HepG2 (cell line): Measurements from ENCODE around the gene BAHCC1. TPM values are rescaled to one million over a fixed set of nuclear protein-coding genes. Genes with fewer than 3 reads are reported as not detected.

Experiments used
- ATAC-seq: fragments of 200-7000 bp; cut with Tn5 transposase; 3 replicates; pipeline ENCODE4 v1.9.1; 2020; ENCODE audit warnings: mild to moderate bottlenecking, moderate library complexity
- Bru-seq: library from RNA; stranded (reverse); fragments of 400-500 nt; gene quantifications from one replicate; lab custom pipeline; 2021; lab: Mats Ljungman, UMichigan
- BruChase-seq, 2 experiments: library from RNA; stranded (reverse); fragments of 400-500 nt; gene quantifications; one replicate each; lab custom pipeline; 2021; lab: Mats Ljungman, UMichigan
- BruUV-seq: library from RNA; stranded (reverse); fragments of 400-500 nt; replicated peaks from 2 replicates; lab custom pipeline; 2021; lab: Mats Ljungman, UMichigan
- CTCF ChIA-PET: fragments of 300-600 bp; formaldehyde crosslinking; extraction: SDS; loops from one replicate; lab custom pipeline; 2021; ENCODE audit warnings: low total read pairs, inconsistent platforms, low intra/inter-chr PET ratio; lab: Yijun Ruan, JAX
- POLR2A ChIA-PET: fragments of 350-600 bp; sonication (Branson Sonifier 250); formaldehyde crosslinking; loops from one replicate; lab custom pipeline; 2020; ENCODE audit warnings: antibody characterized with exemption, inconsistent platforms; lab: Yijun Ruan, JAX
- DNase-seq: peaks from one replicate; pipeline ENCODE4 v3.0.0-alpha.2; 2015; ENCODE audit warnings: low spot score
- FAIRE-seq: peaks from 3 replicates; lab custom pipeline; 2011; peaks lifted over from hg19 to GRCh38; lab: Jason Lieb, UNC
- H2AFZ ChIP-seq: one replicate; pipeline ENCODE4 v1.6.1; 2011; ENCODE audit warnings: low read length, inconsistent platforms
- H3K27ac ChIP-seq: fragments of 300-600 bp; 3 replicates; pipeline ENCODE4 v1.8.0; 2011; ENCODE audit warnings: mixed run types, mild to moderate bottlenecking, mixed read lengths, low read length, inconsistent platforms; ENCODE audit not compliant: insufficient read depth; ENCODE audit errors: extremely low read length
- H3K27me3 ChIP-seq, 2 experiments: fragments of 200-600 bp in 1 of 2; 2 replicates in 1 of 2; 3 replicates in 1 of 2; pipeline versions ENCODE4 v1.6.0 to v1.8.0; 2011; ENCODE audit warnings: low read length in 2 of 2, mild to moderate bottlenecking in 2 of 2, moderate library complexity in 2 of 2, inconsistent platforms in 1 of 2; ENCODE audit not compliant: insufficient read depth in 2 of 2, control insufficient read depth in 1 of 2
- H3K36me3 ChIP-seq, 2 experiments: fragments of 200-600 bp in 1 of 2; replicated peaks in 1 of 2; 2 replicates in 1 of 2; 3 replicates in 1 of 2; pipeline versions ENCODE4 v1.5.1 to v1.8.0; 2011; ENCODE audit warnings: low read length in 2 of 2, inconsistent platforms in 1 of 2; ENCODE audit not compliant: insufficient read depth in 2 of 2, control insufficient read depth in 1 of 2
- H3K4me1 ChIP-seq: 2 replicates; pipeline ENCODE4 v1.5.1; 2012; ENCODE audit warnings: low read length, inconsistent platforms; ENCODE audit not compliant: insufficient read depth
- H3K4me2 ChIP-seq: 2 replicates; pipeline ENCODE4 v1.6.0; 2011; ENCODE audit warnings: low read depth, low read length, inconsistent platforms
- H3K4me3 ChIP-seq, 3 experiments: fragments of 200-600 bp in 1 of 3; sonication (generic), shearing (Covaris generic) in 1 of 3; replicated peaks in 1 of 3; 2 replicates each; pipeline ENCODE4 v1.5.1; 2011 to 2016; ENCODE audit warnings: low read length in 3 of 3, inconsistent platforms in 2 of 3, low read depth in 2 of 3, mild to moderate bottlenecking in 2 of 3, control low read depth in 1 of 3, mixed read lengths in 1 of 3; ENCODE audit not compliant: insufficient read depth in 1 of 3
- H3K79me2 ChIP-seq: one replicate; pipeline ENCODE4 v1.6.1; 2011; ENCODE audit warnings: low read length, inconsistent platforms; ENCODE audit not compliant: insufficient read depth
- H3K9ac ChIP-seq: 2 replicates; pipeline ENCODE4 v1.6.0; 2011; ENCODE audit warnings: mild to moderate bottlenecking, low read depth, low read length, inconsistent platforms; ENCODE audit not compliant: insufficient read depth
- H3K9me3 ChIP-seq: 2 replicates; pipeline ENCODE4 v1.5.1; 2012; ENCODE audit warnings: mild to moderate bottlenecking, low read length
- H4K20me1 ChIP-seq: 2 replicates; pipeline ENCODE4 v1.6.0; 2011; ENCODE audit warnings: inconsistent platforms, mild to moderate bottlenecking, low read length, moderate library complexity; ENCODE audit not compliant: insufficient read depth
- DMAP1 ChIP-seq: IDR thresholded peaks from 2 replicates; pipeline ENCODE4 v1.6.1; 2016
- KLF9 ChIP-seq: IDR thresholded peaks from 2 replicates; pipeline ENCODE4 v1.6.1; 2016; ENCODE audit warnings: low read depth
- RFXAP ChIP-seq: sonication (generic); formaldehyde crosslinking; IDR thresholded peaks from 2 replicates; pipeline ENCODE4 v1.4.0; 2020; ENCODE audit warnings: missing genetic modification reagents, borderline replicate concordance
- SUZ12 ChIP-seq: fragments of 150-350 bp; IDR thresholded peaks from 2 replicates; pipeline ENCODE4 v1.6.1; 2014; ENCODE audit warnings: low read depth, low read length
- ZFP41 ChIP-seq: sonication (generic); formaldehyde crosslinking; IDR thresholded peaks from 2 replicates; pipeline ENCODE4 v1.4.0; 2020; ENCODE audit warnings: mild to moderate bottlenecking, missing genetic modification reagents, borderline replicate concordance
- WGBS: methylation state at CpG from one replicate; pipeline ENCODE4 v1.1.6; 2017; ENCODE audit warnings: low lambda C conversion rate; 5-methylcytosine and 5-hydroxymethylcytosine counted together
- in situ Hi-C: cut with HindIII; loops from 2 replicates; pipeline ENCODE4 v1.10.0; 2017; ENCODE audit warnings: low pct_unique_long_range_greater_than_20kb; ENCODE audit not compliant: extremely low pct_ligation_motif_present
- intact Hi-C: fragments of 100-400 bp; cut with micrococcal nuclease; formaldehyde crosslinking; loops from one replicate; pipeline ENCODE4 v1.10.0; 2022; ENCODE audit not compliant: unreplicated experiment
- long read RNA-seq, 2 experiments: library from RNA in 1 of 2; library from polyadenylated mRNA in 1 of 2; stranded (forward) in 1 of 2; unstranded in 1 of 2; transcript quantifications; one replicate each; pipeline ENCODE4 v2.0.0, GENCODE V29; 2019 to 2022
- polyA minus RNA-seq, 3 experiments: library from RNA; depleted of rRNA, polyadenylated mRNA; stranded (reverse); fragments of >200 nt; gene quantifications; 2 replicates each; pipeline ENCODE4 v1.2.3, GENCODE V29; 2011; ENCODE audit warnings: low replicate concordance in 1 of 3
- polyA plus RNA-seq, 8 experiments: library from polyadenylated mRNA; depleted of rRNA in 3 of 8; stranded (reverse) in 7 of 8; unstranded in 1 of 8; fragments of >200 nt; fragmentation: Illumina TruSeq in 4 of 8; extraction: Trizol in 4 of 8; gene quantifications; 2 replicates each; pipeline versions ENCODE4 v1.2.1 to v1.2.3, GENCODE V29; 2011 to 2016; ENCODE audit warnings: low read depth in 4 of 8, missing spikeins in 1 of 8, mixed read lengths in 1 of 8; ENCODE audit not compliant: insufficient read depth in 1 of 8
- total RNA-seq, 5 experiments: library from RNA; depleted of rRNA; stranded (reverse); fragments of >200 nt; fragmentation: Illumina TruSeq; extraction: Trizol; gene quantifications; 2 replicates each; pipeline ENCODE4 v1.2.3, GENCODE V29; 2016; ENCODE audit warnings: low read depth in 1 of 5
- TF ChIP-seq, protein P1 (sequence below), 2 experiments: IDR thresholded peaks; 2 replicates each; pipeline ENCODE4 v1.6.1; 2011 to 2012; ENCODE audit warnings: low read length in 2 of 2, borderline replicate concordance in 1 of 2, low read depth in 1 of 2, mild to moderate bottlenecking in 1 of 2, moderate library complexity in 1 of 2
- TF ChIP-seq, protein P2 (sequence below): IDR thresholded peaks from 2 replicates; pipeline ENCODE4 v1.6.1; 2016; ENCODE audit warnings: missing genetic modification reagents, missing compliant biosample characterization
- TF ChIP-seq, protein P3 (sequence below): sonication (generic); formaldehyde crosslinking; IDR thresholded peaks from 2 replicates; pipeline ENCODE4 v1.9.0; 2022; ENCODE audit warnings: low read depth, missing genetic modification reagents

BAHCC1 gene
- 0.94 and 1.7 TPM in 2 replicates for total RNA-seq (2016; rRNA removed; fragmentation: Illumina TruSeq; extraction: Trizol)
- 1.4 and 1.8 TPM in 2 replicates for total RNA-seq (2016; cell fraction: cytosol; rRNA removed; fragmentation: Illumina TruSeq; extraction: Trizol; ENCODE audit: low read depth)
- 1.2 and 1.8 TPM in 2 replicates for total RNA-seq (2016; cell fraction: insoluble cytoplasmic fraction; rRNA removed; fragmentation: Illumina TruSeq; extraction: Trizol)
- 1.2 and 1.9 TPM in 2 replicates for total RNA-seq (2016; cell fraction: membrane; rRNA removed; fragmentation: Illumina TruSeq; extraction: Trizol)
- total RNA-seq (2016; cell fraction: nucleus; rRNA removed; fragmentation: Illumina TruSeq; extraction: Trizol) = 2.8 and 3.9 TPM in 2 replicates
- polyA plus RNA-seq (2011; rRNA removed) = 1.4 TPM in 2 replicates
- 0.42 and 0.64 TPM in 2 replicates for polyA plus RNA-seq (2011; cell fraction: cytosol; rRNA removed)
- 15.9 and 22.2 TPM in 2 replicates for polyA plus RNA-seq (2011; cell fraction: nucleus; rRNA removed)
- 1.8 and 2.5 TPM in 2 replicates for polyA plus RNA-seq (2012)
- 1.1 and 1.4 TPM in 2 replicates for polyA plus RNA-seq (2016; cell fraction: cytosol; fragmentation: Illumina TruSeq; extraction: Trizol; ENCODE audit: low read depth)
- polyA plus RNA-seq (2016; cell fraction: insoluble cytoplasmic fraction; fragmentation: Illumina TruSeq; extraction: Trizol; ENCODE audit: low read depth) = 1.3 and 1.9 TPM in 2 replicates
- polyA plus RNA-seq (2016; cell fraction: membrane; fragmentation: Illumina TruSeq; extraction: Trizol; ENCODE audit: low read depth) = 1.9 and 2.3 TPM in 2 replicates
- polyA plus RNA-seq (2016; cell fraction: nucleus; fragmentation: Illumina TruSeq; extraction: Trizol; ENCODE audit: insufficient read depth, low read depth) = 9.5 and 11.0 TPM in 2 replicates
- polyA minus RNA-seq (2011; rRNA and poly(A)+ RNA removed; ENCODE audit: low replicate concordance) = 1.7 and 5.4 TPM in 2 replicates
- polyA minus RNA-seq (2011; cell fraction: cytosol; rRNA and poly(A)+ RNA removed) = 1.1 and 1.9 TPM in 2 replicates
- 5.5 and 5.9 TPM in 2 replicates for polyA minus RNA-seq (2011; cell fraction: nucleus; rRNA and poly(A)+ RNA removed)
- Bru-seq, nascent RNA = percentile 47 among the genes with signal in this experiment
- percentile 55 among the genes with signal in this experiment for BruChase-seq, experiment 1, labeled RNA remaining after a 6-hour chase
- percentile 52 among the genes with signal in this experiment for BruChase-seq, experiment 2, labeled RNA remaining after a 2-hour chase
- long read RNA-seq, experiment 1, partial matches to known transcripts = 1 of 4 reads
- long read RNA-seq, experiment 1, other reads (novel, unspliced or antisense) = 3 of 4 reads
- long read RNA-seq, experiment 2, partial matches to known transcripts = 7 of 20 reads
- long read RNA-seq, experiment 2, other reads (novel, unspliced or antisense) = 11 of 20 reads

DNA sequence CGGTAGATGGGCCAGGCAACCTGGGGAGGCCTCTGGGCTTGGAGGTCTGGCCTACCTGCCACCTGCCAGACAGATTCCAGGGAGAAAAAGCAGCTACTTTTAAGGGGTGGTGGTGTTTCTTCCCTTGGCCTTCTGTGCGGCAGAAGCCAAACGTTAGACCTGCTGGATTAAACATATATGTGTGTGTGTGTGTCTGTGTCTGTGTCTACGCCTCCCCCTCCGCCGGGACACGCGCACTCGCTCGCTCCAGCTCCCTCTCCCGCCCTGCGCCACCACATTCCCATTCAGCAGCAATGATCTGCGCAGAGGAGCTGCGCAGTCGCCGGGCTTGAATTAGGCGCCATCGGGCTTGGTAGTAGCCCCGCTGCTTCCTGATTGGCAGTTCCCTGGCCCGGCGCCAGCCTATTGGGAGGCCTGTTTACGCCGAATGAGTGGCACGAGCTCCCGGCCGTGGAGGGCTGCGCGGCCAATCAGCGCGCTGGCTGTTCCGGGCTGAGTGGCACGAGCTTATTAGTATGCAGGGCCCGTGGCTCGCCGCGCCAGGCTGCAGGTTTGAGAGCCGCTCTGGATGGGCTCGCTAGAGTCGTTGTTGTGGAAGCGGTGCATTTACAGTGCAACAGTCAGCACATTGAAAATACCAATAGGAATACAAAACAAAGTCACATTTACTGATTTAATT is at the start of gene BAHCC1:
Gene BAHCC1, plus strand, starts transcription at position 537 of the 679 bp plus-strand sequence. CDS start 4,283 bp downstream, outside the sequence.
- Histone ChIP-seq H3K9me3 (no peaks in the 10 kb centered on the region), H3K79me2 (peaks cover 23% of the 10 kb centered on the region), H3K4me2 (peak within 1 kb of the TSS; percentile 90), H3K27me3 (peaks cover 1 to 59% of the 10 kb centered on the region in 2 experiments; a peak in 4 of 5 replicates), H3K27ac (peak within 1 kb of the TSS; percentile 92), H3K4me3 (peak within 1 kb of the TSS; percentile 78 to 87 (median 79)), H4K20me1 (peaks cover 15% of the 10 kb centered on the region), H3K36me3 (no peaks in the 10 kb centered on the region), H2AFZ (no peak within 1 kb of the TSS), H3K9ac (peak within 1 kb of the TSS; percentile 84), H3K4me1 (peaks cover 83% of the 10 kb centered on the region)
- ChIA-PET CTCF (no interaction called here), POLR2A (interaction anchor here (0.7 to 2.3 kb wide), 24 partner anchors 8 to 264 kb away, joined by 3 to 16 read pairs (median 4); partner anchors contain the start of genes ACTG1, CEP131, FAAP100 and SLC38A10)
- DNase-seq = peak; percentile 99
- no TSS peak for BruUV-seq
- peak; percentile 92 for FAIRE-seq
- ATAC-seq = peak; percentile 71
- intact Hi-C loops = loop anchor here (10.0 kb wide), 1 partner anchor 120 kb away; the partner anchor contains the start of gene ACTG1
- in situ Hi-C loops = loop anchor here (5.0 kb wide), 1 partner anchor 88 kb away; no protein-coding TSS in a partner anchor
- WGBS = under 1% methylated on average over 34 of the region's 40 CpGs
- TF ChIP-seq DMAP1 (CRISPR knock-in tag) (peak; percentile 53; the same call in 1 of the 2 replicates), RFXAP (CRISPR knock-in tag) (peak; percentile 68; the same call in 1 of the 2 replicates), ZFP41 (0 out of 2 replicates have a peak, but pooled peaks have one; percentile 40), SUZ12 (no peak), KLF9 (CRISPR knock-in tag) (peak; percentile 52; the same call in 1 of the 2 replicates)
- TF ChIP-seq, protein P1, sequence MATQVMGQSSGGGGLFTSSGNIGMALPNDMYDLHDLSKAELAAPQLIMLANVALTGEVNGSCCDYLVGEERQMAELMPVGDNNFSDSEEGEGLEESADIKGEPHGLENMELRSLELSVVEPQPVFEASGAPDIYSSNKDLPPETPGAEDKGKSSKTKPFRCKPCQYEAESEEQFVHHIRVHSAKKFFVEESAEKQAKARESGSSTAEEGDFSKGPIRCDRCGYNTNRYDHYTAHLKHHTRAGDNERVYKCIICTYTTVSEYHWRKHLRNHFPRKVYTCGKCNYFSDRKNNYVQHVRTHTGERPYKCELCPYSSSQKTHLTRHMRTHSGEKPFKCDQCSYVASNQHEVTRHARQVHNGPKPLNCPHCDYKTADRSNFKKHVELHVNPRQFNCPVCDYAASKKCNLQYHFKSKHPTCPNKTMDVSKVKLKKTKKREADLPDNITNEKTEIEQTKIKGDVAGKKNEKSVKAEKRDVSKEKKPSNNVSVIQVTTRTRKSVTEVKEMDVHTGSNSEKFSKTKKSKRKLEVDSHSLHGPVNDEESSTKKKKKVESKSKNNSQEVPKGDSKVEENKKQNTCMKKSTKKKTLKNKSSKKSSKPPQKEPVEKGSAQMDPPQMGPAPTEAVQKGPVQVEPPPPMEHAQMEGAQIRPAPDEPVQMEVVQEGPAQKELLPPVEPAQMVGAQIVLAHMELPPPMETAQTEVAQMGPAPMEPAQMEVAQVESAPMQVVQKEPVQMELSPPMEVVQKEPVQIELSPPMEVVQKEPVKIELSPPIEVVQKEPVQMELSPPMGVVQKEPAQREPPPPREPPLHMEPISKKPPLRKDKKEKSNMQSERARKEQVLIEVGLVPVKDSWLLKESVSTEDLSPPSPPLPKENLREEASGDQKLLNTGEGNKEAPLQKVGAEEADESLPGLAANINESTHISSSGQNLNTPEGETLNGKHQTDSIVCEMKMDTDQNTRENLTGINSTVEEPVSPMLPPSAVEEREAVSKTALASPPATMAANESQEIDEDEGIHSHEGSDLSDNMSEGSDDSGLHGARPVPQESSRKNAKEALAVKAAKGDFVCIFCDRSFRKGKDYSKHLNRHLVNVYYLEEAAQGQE (IDR thresholded peaks at IDR 0.05; ENCODE audit: borderline replicate concordance in 1 of 2, low read depth in 1 of 2, low read length in 2 of 2) = peak in 1 of 2 experiments; percentile 39; a peak in 1 of 4 replicates
- TF ChIP-seq, protein P2, sequence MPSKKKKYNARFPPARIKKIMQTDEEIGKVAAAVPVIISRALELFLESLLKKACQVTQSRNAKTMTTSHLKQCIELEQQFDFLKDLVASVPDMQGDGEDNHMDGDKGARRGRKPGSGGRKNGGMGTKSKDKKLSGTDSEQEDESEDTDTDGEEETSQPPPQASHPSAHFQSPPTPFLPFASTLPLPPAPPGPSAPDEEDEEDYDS = peak; percentile 97
- TF ChIP-seq, protein P3, sequence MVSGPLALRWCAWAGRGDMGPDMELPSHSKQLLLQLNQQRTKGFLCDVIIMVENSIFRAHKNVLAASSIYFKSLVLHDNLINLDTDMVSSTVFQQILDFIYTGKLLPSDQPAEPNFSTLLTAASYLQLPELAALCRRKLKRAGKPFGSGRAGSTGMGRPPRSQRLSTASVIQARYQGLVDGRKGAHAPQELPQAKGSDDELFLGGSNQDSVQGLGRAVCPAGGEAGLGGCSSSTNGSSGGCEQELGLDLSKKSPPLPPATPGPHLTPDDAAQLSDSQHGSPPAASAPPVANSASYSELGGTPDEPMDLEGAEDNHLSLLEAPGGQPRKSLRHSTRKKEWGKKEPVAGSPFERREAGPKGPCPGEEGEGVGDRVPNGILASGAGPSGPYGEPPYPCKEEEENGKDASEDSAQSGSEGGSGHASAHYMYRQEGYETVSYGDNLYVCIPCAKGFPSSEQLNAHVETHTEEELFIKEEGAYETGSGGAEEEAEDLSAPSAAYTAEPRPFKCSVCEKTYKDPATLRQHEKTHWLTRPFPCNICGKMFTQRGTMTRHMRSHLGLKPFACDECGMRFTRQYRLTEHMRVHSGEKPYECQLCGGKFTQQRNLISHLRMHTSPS = 0 out of 2 replicates have a peak, but pooled peaks have one; percentile 37
